ENCODE results near the gene PLXNA3. TPM values are rescaled to one million over a fixed set of nuclear protein-coding genes. Genes with fewer than 3 reads are reported as not detected.

Gene PLXNA3
- total and polyA plus RNA-seq, 2 experiments from 2014 or later: 2.7 to 5.4 TPM

DNA sequence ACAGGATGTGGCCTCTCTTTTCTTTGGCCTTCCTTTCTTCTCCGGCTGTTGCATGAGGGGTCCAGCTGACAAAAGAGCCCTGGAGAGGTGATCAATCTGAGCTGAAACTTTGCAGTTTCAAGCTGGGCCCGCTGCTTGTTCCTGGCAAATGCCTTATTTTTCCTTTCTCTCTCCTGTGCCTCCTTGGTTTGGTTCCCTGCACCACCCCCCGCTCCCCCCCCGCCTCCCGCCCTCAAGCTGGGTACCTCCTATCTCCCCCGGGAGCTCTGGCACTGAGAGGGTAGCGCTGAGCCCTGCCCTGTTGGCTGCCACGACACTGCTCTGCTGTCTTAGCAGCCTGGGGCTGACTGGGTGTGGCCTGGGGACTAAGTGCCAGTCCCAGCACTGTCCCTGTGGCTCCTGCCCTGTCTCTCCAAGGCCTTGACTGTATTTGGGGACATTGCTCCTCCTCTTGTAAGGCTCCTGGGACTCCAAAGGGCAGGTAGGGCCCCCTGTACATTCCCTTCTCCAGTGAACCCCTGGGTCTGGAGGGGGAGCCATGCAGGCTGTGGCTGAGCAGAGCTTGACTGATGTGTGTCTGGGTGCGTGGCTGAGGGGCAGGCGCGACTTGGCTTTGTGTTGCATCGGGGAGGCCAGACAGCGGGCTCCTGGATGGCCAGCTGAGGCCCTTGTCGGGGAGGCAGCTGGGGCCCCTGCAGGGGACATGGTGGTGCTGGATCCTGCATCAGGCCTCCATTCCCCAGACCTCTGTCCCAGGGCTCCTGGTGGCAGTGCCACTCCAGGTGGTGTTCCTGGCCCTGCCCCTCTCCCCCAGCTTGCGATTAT is 1.1 kb downstream of the PLXNA3 start (continued):
- TF ChIP-seq, protein P1, sequence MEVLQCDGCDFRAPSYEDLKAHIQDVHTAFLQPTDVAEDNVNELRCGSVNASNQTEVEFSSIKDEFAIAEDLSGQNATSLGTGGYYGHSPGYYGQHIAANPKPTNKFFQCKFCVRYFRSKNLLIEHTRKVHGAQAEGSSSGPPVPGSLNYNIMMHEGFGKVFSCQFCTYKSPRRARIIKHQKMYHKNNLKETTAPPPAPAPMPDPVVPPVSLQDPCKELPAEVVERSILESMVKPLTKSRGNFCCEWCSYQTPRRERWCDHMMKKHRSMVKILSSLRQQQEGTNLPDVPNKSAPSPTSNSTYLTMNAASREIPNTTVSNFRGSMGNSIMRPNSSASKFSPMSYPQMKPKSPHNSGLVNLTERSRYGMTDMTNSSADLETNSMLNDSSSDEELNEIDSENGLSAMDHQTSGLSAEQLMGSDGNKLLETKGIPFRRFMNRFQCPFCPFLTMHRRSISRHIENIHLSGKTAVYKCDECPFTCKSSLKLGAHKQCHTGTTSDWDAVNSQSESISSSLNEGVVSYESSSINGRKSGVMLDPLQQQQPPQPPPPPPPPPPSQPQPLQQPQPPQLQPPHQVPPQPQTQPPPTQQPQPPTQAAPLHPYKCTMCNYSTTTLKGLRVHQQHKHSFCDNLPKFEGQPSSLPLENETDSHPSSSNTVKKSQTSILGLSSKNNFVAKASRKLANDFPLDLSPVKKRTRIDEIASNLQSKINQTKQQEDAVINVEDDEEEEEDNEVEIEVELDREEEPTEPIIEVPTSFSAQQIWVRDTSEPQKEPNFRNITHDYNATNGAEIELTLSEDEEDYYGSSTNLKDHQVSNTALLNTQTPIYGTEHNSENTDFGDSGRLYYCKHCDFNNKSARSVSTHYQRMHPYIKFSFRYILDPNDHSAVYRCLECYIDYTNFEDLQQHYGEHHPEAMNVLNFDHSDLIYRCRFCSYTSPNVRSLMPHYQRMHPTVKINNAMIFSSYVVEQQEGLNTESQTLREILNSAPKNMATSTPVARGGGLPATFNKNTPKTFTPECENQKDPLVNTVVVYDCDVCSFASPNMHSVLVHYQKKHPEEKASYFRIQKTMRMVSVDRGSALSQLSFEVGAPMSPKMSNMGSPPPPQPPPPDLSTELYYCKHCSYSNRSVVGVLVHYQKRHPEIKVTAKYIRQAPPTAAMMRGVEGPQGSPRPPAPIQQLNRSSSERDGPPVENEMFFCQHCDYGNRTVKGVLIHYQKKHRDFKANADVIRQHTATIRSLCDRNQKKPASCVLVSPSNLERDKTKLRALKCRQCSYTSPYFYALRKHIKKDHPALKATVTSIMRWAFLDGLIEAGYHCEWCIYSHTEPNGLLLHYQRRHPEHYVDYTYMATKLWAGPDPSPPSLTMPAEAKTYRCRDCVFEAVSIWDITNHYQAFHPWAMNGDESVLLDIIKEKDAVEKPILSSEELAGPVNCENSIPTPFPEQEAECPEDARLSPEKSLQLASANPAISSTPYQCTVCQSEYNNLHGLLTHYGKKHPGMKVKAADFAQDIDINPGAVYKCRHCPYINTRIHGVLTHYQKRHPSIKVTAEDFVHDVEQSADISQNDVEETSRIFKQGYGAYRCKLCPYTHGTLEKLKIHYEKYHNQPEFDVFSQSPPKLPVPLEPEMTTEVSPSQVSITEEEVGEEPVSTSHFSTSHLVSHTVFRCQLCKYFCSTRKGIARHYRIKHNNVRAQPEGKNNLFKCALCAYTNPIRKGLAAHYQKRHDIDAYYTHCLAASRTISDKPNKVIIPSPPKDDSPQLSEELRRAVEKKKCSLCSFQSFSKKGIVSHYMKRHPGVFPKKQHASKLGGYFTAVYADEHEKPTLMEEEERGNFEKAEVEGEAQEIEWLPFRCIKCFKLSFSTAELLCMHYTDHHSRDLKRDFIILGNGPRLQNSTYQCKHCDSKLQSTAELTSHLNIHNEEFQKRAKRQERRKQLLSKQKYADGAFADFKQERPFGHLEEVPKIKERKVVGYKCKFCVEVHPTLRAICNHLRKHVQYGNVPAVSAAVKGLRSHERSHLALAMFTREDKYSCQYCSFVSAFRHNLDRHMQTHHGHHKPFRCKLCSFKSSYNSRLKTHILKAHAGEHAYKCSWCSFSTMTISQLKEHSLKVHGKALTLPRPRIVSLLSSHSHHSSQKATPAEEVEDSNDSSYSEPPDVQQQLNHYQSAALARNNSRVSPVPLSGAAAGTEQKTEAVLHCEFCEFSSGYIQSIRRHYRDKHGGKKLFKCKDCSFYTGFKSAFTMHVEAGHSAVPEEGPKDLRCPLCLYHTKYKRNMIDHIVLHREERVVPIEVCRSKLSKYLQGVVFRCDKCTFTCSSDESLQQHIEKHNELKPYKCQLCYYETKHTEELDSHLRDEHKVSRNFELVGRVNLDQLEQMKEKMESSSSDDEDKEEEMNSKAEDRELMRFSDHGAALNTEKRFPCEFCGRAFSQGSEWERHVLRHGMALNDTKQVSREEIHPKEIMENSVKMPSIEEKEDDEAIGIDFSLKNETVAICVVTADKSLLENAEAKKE (CRISPR knock-in tag; IDR thresholded peaks at IDR 0.05): no peak
- TF ChIP-seq POLR2AphosphoS5 (IDR thresholded peaks at IDR 0.05; ENCODE audit: low read depth) (no peak), ZNF331 (CRISPR knock-in tag; IDR thresholded peaks at IDR 0.05; ENCODE audit: low read depth) (no peak), ETS1 (IDR thresholded peaks at IDR 0.05) (no peak)

- Histone ChIP-seq H3K4me1 (ENCODE audit: insufficient read depth) (no peaks in the 10 kb centered on the region), H3K4me3 (no peak overlapping the region), H4K20me1 (replicated peaks; ENCODE audit: insufficient read depth) (no peaks in the 10 kb centered on the region), H3K79me2 (replicated peaks; ENCODE audit: insufficient read depth) (no peaks in the 10 kb centered on the region), H3K36me3 (ENCODE audit: insufficient read depth) (no peaks in the 10 kb centered on the region), H3K27me3 (ENCODE audit: insufficient read depth) (no peaks in the 10 kb centered on the region; the same call in 1 of the 2 replicates), H2AFZ (no peak overlapping the region), H3F3A (replicated peaks; ENCODE audit: low read depth) (no peaks in the 10 kb centered on the region), H3K27ac (ENCODE audit: low read depth) (no peak overlapping the region), H3K9me2 (ENCODE audit: insufficient read depth) (no peaks in the 10 kb centered on the region), H3K4me2 (no peak overlapping the region)
- no peaks in the 10 kb centered on the region for H3K9me3 Mint-ChIP-seq
- H3K4me3 Mint-ChIP-seq: no peak overlapping the region
- H3K4me1 Mint-ChIP-seq: no peaks in the 10 kb centered on the region; the same call in 2 of the 3 replicates
- ATAC-seq (peak; percentile 7), DNase-seq (ENCODE audit: low spot score) (no peak)
- H3K36me3 Mint-ChIP-seq (ENCODE audit: low read depth): peaks cover 13% of the 10 kb centered on the region; the same call in 2 of the 3 replicates
- no peak overlapping the region for H3K27ac Mint-ChIP-seq
- peaks cover 5% of the 10 kb centered on the region for H3K27me3 Mint-ChIP-seq (ENCODE audit: insufficient read depth, low read depth, poor library complexity)
- TF ChIP-seq STAT1 (IDR thresholded peaks at IDR 0.05; ENCODE audit: unreplicated experiment) (no peak), ETS1 (IDR thresholded peaks at IDR 0.05) (no peak)
- TF ChIP-seq, protein P1 (CRISPR knock-in tag; IDR thresholded peaks at IDR 0.05): no peak
These were observed 1.8 kb downstream of the PLXNA3 start for GRCh38 chrX:154459832-154460231.

Data from GM23338 (cell line).